IMR-90 (cell line): ENCODE data around the gene CEP104.

Source experiments
- CTCF ChIP-seq: conservative IDR thresholded peaks from 2 replicates; pipeline ENCODE4 v1.5.1; 2012; ENCODE audit warnings: mild to moderate bottlenecking, low read depth, low read length, improper control_type of control experiment
- POLR2A ChIP-seq: IDR thresholded peaks from 2 replicates; pipeline ENCODE4 v1.6.1; 2012; ENCODE audit warnings: mild to moderate bottlenecking, low read depth, low read length
- USF2 ChIP-seq: fragments of 150-350 bp; IDR thresholded peaks from 2 replicates; pipeline ENCODE4 v1.6.1; 2017; ENCODE audit warnings: mild to moderate bottlenecking, antibody characterized with exemption, low read length, low read depth

- TF ChIP-seq POLR2A (no peak), CTCF (no peak), USF2 (no peak)
Observed at GRCh38 chr1:3868464-3869006, 11.5 kb upstream of the CEP104 start.
